Naive thymus-derived CD8-positive, alpha-beta T cell (primary cell): ENCODE data around the gene CTSC. TPM values are rescaled to one million over a fixed set of nuclear protein-coding genes. Genes with fewer than 3 reads are reported as not detected.

Experiments
- ATAC-seq, 2 donors: fragments of 150-1000 bp; cut with Tn5 transposase in 1 of 2; sonication (Bioruptor Pico), chemical (Tn5 transposase) in 1 of 2; 1 replicate in 1 of 2; 2 replicates in 1 of 2; pipeline ENCODE4 v1.10.0; 2021; ENCODE audit warnings: mild to moderate bottlenecking in 2 of 2, moderate library complexity in 2 of 2
- POLR2A ChIA-PET: fragments of 350-600 bp; sonication (Branson Sonifier 250); formaldehyde crosslinking; loops from one replicate; lab custom pipeline; 2021; ENCODE audit warnings: antibody characterized with exemption; lab: Charles Lee
- DNase-seq, 10 donors: peaks; one replicate each; pipeline versions ENCODE4 v3.0.0 to v3.0.0-alpha.2; 2020 to 2022
- H3K27ac Mint-ChIP-seq, 10 donors: one replicate each; pipeline ENCODE4 v1.8.0; 2020 to 2022; ENCODE audit warnings: mild to moderate bottlenecking in 10 of 10, mixed read lengths in 10 of 10, moderate library complexity in 4 of 10, inconsistent platforms in 1 of 10
- H3K27me3 Mint-ChIP-seq, 5 donors: one replicate each; pipeline ENCODE4 v1.8.0; 2021 to 2022; ENCODE audit warnings: mixed read lengths in 5 of 5
- H3K36me3 Mint-ChIP-seq, 3 donors: one replicate each; pipeline ENCODE4 v1.8.0; 2020 to 2022; ENCODE audit warnings: mixed read lengths in 3 of 3, mild to moderate bottlenecking in 2 of 3, inconsistent platforms in 1 of 3
- H3K4me1 Mint-ChIP-seq, 4 donors: one replicate each; pipeline ENCODE4 v1.8.0; 2021 to 2022; ENCODE audit warnings: mixed read lengths in 4 of 4
- H3K4me3 Mint-ChIP-seq, 10 donors: one replicate each; pipeline ENCODE4 v1.8.0; 2020 to 2022; ENCODE audit warnings: mild to moderate bottlenecking in 10 of 10, mixed read lengths in 10 of 10, moderate library complexity in 6 of 10, inconsistent platforms in 1 of 10
- H3K9me3 Mint-ChIP-seq, 9 donors: one replicate each; pipeline ENCODE4 v1.8.0; 2020 to 2022; ENCODE audit warnings: mixed read lengths in 9 of 9, mild to moderate bottlenecking in 3 of 9, inconsistent platforms in 1 of 9, moderate library complexity in 1 of 9
- polyA plus RNA-seq, 3 donors: library from polyadenylated mRNA; unstranded; fragments of 300-500 nt; fragmentation: Illumina TruSeq; gene quantifications; one replicate each; pipeline ENCODE4 v1.2.3, GENCODE V29; 2021
- total RNA-seq, 8 experiments: library from RNA in 2 of 8; stranded (reverse) in 2 of 8; gene quantifications; one replicate each; pipeline ENCODE4 v1.2.3 and lab custom pipeline; 2021 to 2026

Gene CTSC
- total and polyA plus RNA-seq, 5 experiments from 2014 or later = 37.3 to 166 (median 88.7) TPM

GRCh38 chr11:88363004-88363403, 25.5 kb upstream of the CTSC start:
- Mint-ChIP-seq H3K4me1 (peaks cover 16 to 37% (median 33%) of the 10 kb centered on the region in 4 donors), H3K9me3 (no peaks in the 10 kb centered on the region), H3K4me3 (no peak overlapping the region), H3K36me3 (no peaks in the 10 kb centered on the region), H3K27ac (no peak overlapping the region), H3K27me3 (no peaks in the 10 kb centered on the region)
- POLR2A ChIA-PET = no interaction called here
- DNase-seq (no peak), ATAC-seq (no peak)

GRCh38 chr11:88360141-88360540, 22.6 kb upstream of the CTSC start:
- POLR2A ChIA-PET = interaction anchor here (1.2 kb wide), 1 partner anchor 22 kb away, joined by 5 read pairs; the partner anchor contains the start of gene CTSC
- no peaks in the 10 kb centered on the region for H3K36me3 Mint-ChIP-seq

GRCh38 chr11:88359541-88359940, 22.0 kb upstream of the CTSC start:
- peak overlapping the region in 3 of 10 donors; percentile 1 to 11 (median 1) for H3K27ac Mint-ChIP-seq
- H3K36me3 Mint-ChIP-seq = no peaks in the 10 kb centered on the region
- DNase-seq (peak in 2 of 10 donors; percentile 9 to 14), ATAC-seq (peak in 1 of 2 donors; percentile 59)
- peak overlapping the region in 6 of 10 donors; percentile 5 to 47 (median 16) for H3K4me3 Mint-ChIP-seq
- H3K27me3 Mint-ChIP-seq = no peaks in the 10 kb centered on the region
- H3K4me1 Mint-ChIP-seq = peaks cover 14 to 37% (median 33%) of the 10 kb centered on the region in 4 donors
- POLR2A ChIA-PET = interaction anchor here (1.2 kb wide), 1 partner anchor 22 kb away, joined by 5 read pairs; the partner anchor contains the start of gene CTSC
- no peaks in the 10 kb centered on the region for H3K9me3 Mint-ChIP-seq

More at GRCh38 chr11:88360141-88360540, 22.6 kb upstream of the CTSC start:
- ATAC-seq (no peak), DNase-seq (no peak)
- H3K27ac Mint-ChIP-seq = peak overlapping the region in 1 of 10 donors; percentile 11
- H3K4me3 Mint-ChIP-seq = peak overlapping the region in 1 of 10 donors; percentile 29
- H3K9me3 Mint-ChIP-seq = no peaks in the 10 kb centered on the region
- peaks cover 13 to 35% (median 31%) of the 10 kb centered on the region in 4 donors for H3K4me1 Mint-ChIP-seq
- no peaks in the 10 kb centered on the region for H3K27me3 Mint-ChIP-seq

- Mint-ChIP-seq H3K27me3 (no peaks in the 10 kb centered on the region), H3K9me3 (no peaks in the 10 kb centered on the region), H3K4me1 (peaks cover 14 to 40% (median 33%) of the 10 kb centered on the region in 4 donors), H3K4me3 (peak overlapping the region in 2 of 10 donors; percentile 15 to 16), H3K27ac (peak overlapping the region in 3 of 10 donors; percentile 1 to 11 (median 1)), H3K36me3 (no peaks in the 10 kb centered on the region)
- DNase-seq (no peak), ATAC-seq (no peak)
- POLR2A ChIA-PET = interaction anchor here (1.2 kb wide), 1 partner anchor 21 kb away, joined by 5 read pairs; the partner anchor contains the start of gene CTSC
Observed at GRCh38 chr11:88359114-88359513, 21.6 kb upstream of the CTSC start.

GRCh38 chr11:88358040-88358431, 20.5 kb upstream of the CTSC start:
- H3K4me1 Mint-ChIP-seq = peaks cover 13 to 38% (median 25%) of the 10 kb centered on the region in 4 donors
- H3K27me3 Mint-ChIP-seq = no peaks in the 10 kb centered on the region
- H3K4me3 Mint-ChIP-seq = no peak overlapping the region
- no peaks in the 10 kb centered on the region for H3K36me3 Mint-ChIP-seq
- H3K9me3 Mint-ChIP-seq = no peaks in the 10 kb centered on the region
- DNase-seq (no peak), ATAC-seq (no peak)
- peak overlapping the region in 1 of 10 donors; percentile 50 for H3K27ac Mint-ChIP-seq
- POLR2A ChIA-PET = interaction anchor here (1.4 kb wide), 1 partner anchor 21 kb away, joined by 4 read pairs; the partner anchor contains the start of gene CTSC

- H3K27ac Mint-ChIP-seq = peak overlapping the region in 3 of 10 donors; percentile 10 to 73 (median 50)
- no peaks in the 10 kb centered on the region for H3K36me3 Mint-ChIP-seq
- DNase-seq (no peak), ATAC-seq (no peak)
- POLR2A ChIA-PET = interaction anchor here (1.4 kb wide), 1 partner anchor 20 kb away, joined by 4 read pairs; the partner anchor contains the start of gene CTSC
- H3K4me3 Mint-ChIP-seq = no peak overlapping the region
- no peaks in the 10 kb centered on the region for H3K27me3 Mint-ChIP-seq
- no peaks in the 10 kb centered on the region for H3K9me3 Mint-ChIP-seq
- H3K4me1 Mint-ChIP-seq = peaks cover 13 to 36% (median 23%) of the 10 kb centered on the region in 4 donors
Observed at GRCh38 chr11:88357323-88358039, 19.9 kb upstream of the CTSC start.

- Mint-ChIP-seq H3K27me3 (no peaks in the 10 kb centered on the region), H3K36me3 (no peaks in the 10 kb centered on the region), H3K4me1 (peaks cover 13 to 36% (median 23%) of the 10 kb centered on the region in 4 donors), H3K27ac (no peak overlapping the region), H3K9me3 (no peaks in the 10 kb centered on the region), H3K4me3 (no peak overlapping the region)
- no peak for ATAC-seq
- no peak for DNase-seq
- POLR2A ChIA-PET = no interaction called here
Observed at GRCh38 chr11:88355887-88356286, 18.4 kb upstream of the CTSC start.

GRCh38 chr11:88354912-88355311, 17.4 kb upstream of the CTSC start:
- Mint-ChIP-seq H3K4me1 (peaks cover 9 to 29% (median 17%) of the 10 kb centered on the region in 4 donors), H3K27me3 (no peaks in the 10 kb centered on the region), H3K36me3 (no peaks in the 10 kb centered on the region), H3K9me3 (no peaks in the 10 kb centered on the region), H3K27ac (peak overlapping the region in 1 of 10 donors; percentile 32), H3K4me3 (no peak overlapping the region)
- POLR2A ChIA-PET = no interaction called here
- DNase-seq = no peak
- no peak for ATAC-seq

- POLR2A ChIA-PET = interaction anchor here (1.0 kb wide), 1 partner anchor 32 kb away, joined by 3 read pairs; no protein-coding TSS in a partner anchor
- no peaks in the 10 kb centered on the region for H3K9me3 Mint-ChIP-seq
- no peak for DNase-seq
Observed at GRCh38 chr11:88353835-88354496, 16.4 kb upstream of the CTSC start.

GRCh38 chr11:88353386-88353785, 15.8 kb upstream of the CTSC start:
- Mint-ChIP-seq H3K4me3 (no peak overlapping the region), H3K27ac (no peak overlapping the region)

More at GRCh38 chr11:88353835-88354496, 16.4 kb upstream of the CTSC start:
- H3K27me3 Mint-ChIP-seq = no peaks in the 10 kb centered on the region
- H3K4me1 Mint-ChIP-seq = peaks cover 5 to 22% (median 9%) of the 10 kb centered on the region in 4 donors
- peak overlapping the region in 1 of 10 donors; percentile 50 for H3K4me3 Mint-ChIP-seq
- no peak for ATAC-seq
- H3K27ac Mint-ChIP-seq = peak overlapping the region in 2 of 10 donors; percentile 58 to 68
- peaks cover 0 to 2% (median 0%) of the 10 kb centered on the region in 3 donors for H3K36me3 Mint-ChIP-seq

GRCh38 chr11:88352139-88352538, 14.6 kb upstream of the CTSC start:
- DNase-seq (no peak), ATAC-seq (no peak)
- Mint-ChIP-seq H3K27ac (no peak overlapping the region), H3K9me3 (no peaks in the 10 kb centered on the region), H3K27me3 (no peaks in the 10 kb centered on the region), H3K4me3 (no peak overlapping the region), H3K4me1 (peaks cover 3 to 17% (median 6%) of the 10 kb centered on the region in 4 donors), H3K36me3 (peaks cover 0 to 2% (median 0%) of the 10 kb centered on the region in 3 donors)
- POLR2A ChIA-PET = no interaction called here

More at GRCh38 chr11:88353386-88353785, 15.8 kb upstream of the CTSC start:
- Mint-ChIP-seq H3K27me3 (no peaks in the 10 kb centered on the region), H3K9me3 (no peaks in the 10 kb centered on the region), H3K4me1 (peaks cover 5 to 22% (median 9%) of the 10 kb centered on the region in 4 donors), H3K36me3 (peaks cover 0 to 2% (median 0%) of the 10 kb centered on the region in 3 donors)
- POLR2A ChIA-PET = interaction anchor here (1.0 kb wide), 1 partner anchor 31 kb away, joined by 3 read pairs; no protein-coding TSS in a partner anchor
- ATAC-seq (no peak), DNase-seq (no peak)

GRCh38 chr11:88348870-88349269, 11.3 kb upstream of the CTSC start:
- POLR2A ChIA-PET = no interaction called here
- ATAC-seq (no peak), DNase-seq (no peak)
- peaks cover 1 to 24% (median 7%) of the 10 kb centered on the region in 4 donors for H3K4me1 Mint-ChIP-seq
- peaks cover 0 to 1% (median 0%) of the 10 kb centered on the region in 9 donors for H3K9me3 Mint-ChIP-seq
- peaks cover 0 to 2% (median 0%) of the 10 kb centered on the region in 3 donors for H3K36me3 Mint-ChIP-seq
- H3K27me3 Mint-ChIP-seq = no peaks in the 10 kb centered on the region
- peak overlapping the region in 1 of 10 donors; percentile 66 for H3K27ac Mint-ChIP-seq
- no peak overlapping the region for H3K4me3 Mint-ChIP-seq
